Activated naive CD4-positive, alpha-beta T cell treated with anti-CD3 and anti-CD28 coated beads for 36 hours (primary cell): ENCODE measurements around the gene TMPRSS15. TPM values are rescaled to one million over a fixed set of nuclear protein-coding genes. Genes with fewer than 3 reads are reported as not detected.
"Not testable (repeated sequence)": the region's sequence is repeated elsewhere in the genome, so short reads cannot be mapped to it uniquely, and the experiment has no call there.

Experiments
- CTCF ChIA-PET: fragments of 350-600 bp; sonication (Branson Sonifier 250); formaldehyde crosslinking; loops from one replicate; lab custom pipeline; 2021; ENCODE audit warnings: antibody characterized with exemption; lab: Charles Lee
- DNase-seq: peaks from one replicate; pipeline ENCODE4 v3.0.0-alpha.2; 2020
- H3K27ac Mint-ChIP-seq: one replicate; pipeline ENCODE4 v1.8.0; 2021; ENCODE audit warnings: mild to moderate bottlenecking, mixed read lengths
- H3K27me3 Mint-ChIP-seq: one replicate; pipeline ENCODE4 v1.8.0; 2021; ENCODE audit warnings: low read depth, mixed read lengths
- H3K36me3 Mint-ChIP-seq: one replicate; pipeline ENCODE4 v1.8.0; 2021; ENCODE audit warnings: low read depth, mixed read lengths
- H3K4me1 Mint-ChIP-seq: one replicate; pipeline ENCODE4 v1.8.0; 2021; ENCODE audit warnings: low read depth, mixed read lengths
- H3K4me3 Mint-ChIP-seq: one replicate; pipeline ENCODE4 v1.8.0; 2021; ENCODE audit warnings: mild to moderate bottlenecking, moderate library complexity, mixed read lengths
- H3K9me3 Mint-ChIP-seq: one replicate; pipeline ENCODE4 v1.8.0; 2021; ENCODE audit warnings: mixed read lengths
- intact Hi-C: fragments of 100-400 bp; cut with micrococcal nuclease; formaldehyde crosslinking; loops from one replicate; pipeline ENCODE4 v1.15.1; 2023
- total RNA-seq, 2 experiments: library from RNA; stranded (reverse); gene quantifications; one replicate each; pipeline ENCODE4 v1.2.3, GENCODE V29; 2021

The TMPRSS15 gene
- total RNA-seq, 2 experiments from 2014 or later: not detected

DNA sequence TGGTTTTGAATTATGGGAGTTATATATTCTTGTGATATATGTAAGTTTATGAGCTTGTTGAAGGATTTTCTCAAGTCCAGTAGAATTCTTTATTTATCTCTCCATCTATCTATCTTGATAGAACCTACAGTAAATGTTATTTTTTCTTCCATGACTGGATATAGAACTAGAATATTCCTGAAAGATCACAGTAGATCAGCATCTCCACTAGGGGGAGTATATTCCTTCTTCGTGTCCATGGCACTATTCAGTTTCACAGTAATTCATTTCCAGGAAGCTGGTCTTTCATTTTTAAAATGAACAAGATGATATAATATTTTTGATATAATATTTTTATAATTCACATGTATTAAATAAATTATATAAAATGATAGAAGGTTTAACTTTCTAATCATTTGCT is 18.8 kb downstream of the TMPRSS15 start:
- Mint-ChIP-seq H3K9me3 (peaks cover under 1% of the 10 kb centered on the region), H3K4me3 (no peak overlapping the region), H3K36me3 (no peaks in the 10 kb centered on the region), H3K4me1 (no peaks in the 10 kb centered on the region), H3K27ac (no peak overlapping the region), H3K27me3 (no peaks in the 10 kb centered on the region)
- intact Hi-C loops: no loop called here
- CTCF ChIA-PET: interaction anchor here (0.9 kb wide), 1 partner anchor 12 kb away, joined by 4 read pairs; no protein-coding TSS in a partner anchor
- no peak for DNase-seq

DNA sequence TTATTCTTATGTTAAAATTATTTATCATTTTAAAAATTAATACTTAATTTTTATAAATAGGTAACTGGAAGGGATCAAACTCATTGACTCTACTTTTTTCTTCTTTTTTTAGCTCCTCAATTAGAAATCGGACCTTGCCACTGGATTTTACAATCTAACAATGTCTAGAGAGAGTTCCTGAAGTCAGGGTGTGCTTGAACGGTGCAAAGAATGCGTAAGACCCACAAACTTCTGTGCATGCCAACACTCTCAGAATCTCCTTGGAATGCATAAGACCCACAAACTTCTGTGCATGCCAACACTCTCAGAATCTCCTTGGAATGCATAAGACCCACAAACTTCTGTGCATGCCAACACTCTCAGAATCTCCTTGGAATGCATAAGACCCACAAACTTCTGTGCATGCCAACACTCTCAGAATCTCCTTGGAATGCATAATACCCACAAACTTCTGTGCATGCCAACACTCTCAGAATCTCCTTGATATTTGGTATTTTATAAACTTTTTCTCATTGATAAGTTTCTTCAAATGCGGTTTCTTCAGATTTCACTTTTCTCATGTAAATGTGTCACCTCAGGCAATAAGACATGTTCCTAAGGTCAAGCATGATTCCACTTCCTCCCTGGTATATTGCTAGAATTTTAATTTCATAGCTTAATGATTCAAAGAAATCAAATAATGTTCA is 20.5 kb downstream of the TMPRSS15 start:
- CTCF ChIA-PET, H3K27ac Mint-ChIP-seq, H3K36me3 Mint-ChIP-seq, H3K4me1 Mint-ChIP-seq, H3K9me3 Mint-ChIP-seq, DNase-seq, H3K4me3 Mint-ChIP-seq, H3K27me3 Mint-ChIP-seq, intact Hi-C loops: not testable (repeated sequence)

- H3K36me3 Mint-ChIP-seq: no peaks in the 10 kb centered on the region
- H3K27me3 Mint-ChIP-seq: no peaks in the 10 kb centered on the region
- CTCF ChIA-PET: no interaction called here
- intact Hi-C loops: no loop called here
- no peaks in the 10 kb centered on the region for H3K4me1 Mint-ChIP-seq
- H3K27ac Mint-ChIP-seq: no peak overlapping the region
- no peaks in the 10 kb centered on the region for H3K9me3 Mint-ChIP-seq
- no peak overlapping the region for H3K4me3 Mint-ChIP-seq
- DNase-seq: no peak
Observed at GRCh38 chr21:18382141-18382540, 21.4 kb downstream of the TMPRSS15 start.

DNA sequence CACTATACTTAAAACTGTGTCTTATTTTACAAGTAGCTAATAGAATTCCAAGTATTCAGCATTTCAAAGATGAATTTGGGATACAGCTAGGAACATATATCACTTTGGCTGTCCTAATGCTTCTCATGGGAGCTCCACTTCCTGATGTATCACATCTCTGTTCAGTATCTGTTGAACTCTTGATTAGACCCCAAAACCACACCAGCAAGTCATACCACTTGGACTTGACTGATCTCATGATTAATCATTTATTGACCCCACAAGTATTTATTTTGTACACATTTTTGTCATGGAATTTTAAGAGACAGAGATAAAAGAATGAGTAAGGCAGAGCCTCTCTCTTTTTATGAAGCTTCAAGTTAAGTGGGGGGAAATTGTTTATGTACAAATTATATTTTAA is 30.0 kb downstream of the TMPRSS15 start:
- intact Hi-C loops: no loop called here
- CTCF ChIA-PET: no interaction called here

GRCh38 chr21:18370301-18370700 is 33.3 kb downstream of the TMPRSS15 start:
- no peaks in the 10 kb centered on the region for H3K27me3 Mint-ChIP-seq
- no peaks in the 10 kb centered on the region for H3K36me3 Mint-ChIP-seq
- intact Hi-C loops: no loop called here
- no peak overlapping the region for H3K27ac Mint-ChIP-seq
- no peak for DNase-seq
- no peaks in the 10 kb centered on the region for H3K4me1 Mint-ChIP-seq
- no peaks in the 10 kb centered on the region for H3K9me3 Mint-ChIP-seq
- CTCF ChIA-PET: no interaction called here
- no peak overlapping the region for H3K4me3 Mint-ChIP-seq

More for the DNA sequence above, 30.0 kb downstream of the TMPRSS15 start:
- no peak for DNase-seq
- Mint-ChIP-seq H3K27ac (no peak overlapping the region), H3K4me1 (no peaks in the 10 kb centered on the region), H3K4me3 (no peak overlapping the region), H3K9me3 (no peaks in the 10 kb centered on the region), H3K36me3 (no peaks in the 10 kb centered on the region), H3K27me3 (no peaks in the 10 kb centered on the region)

DNA sequence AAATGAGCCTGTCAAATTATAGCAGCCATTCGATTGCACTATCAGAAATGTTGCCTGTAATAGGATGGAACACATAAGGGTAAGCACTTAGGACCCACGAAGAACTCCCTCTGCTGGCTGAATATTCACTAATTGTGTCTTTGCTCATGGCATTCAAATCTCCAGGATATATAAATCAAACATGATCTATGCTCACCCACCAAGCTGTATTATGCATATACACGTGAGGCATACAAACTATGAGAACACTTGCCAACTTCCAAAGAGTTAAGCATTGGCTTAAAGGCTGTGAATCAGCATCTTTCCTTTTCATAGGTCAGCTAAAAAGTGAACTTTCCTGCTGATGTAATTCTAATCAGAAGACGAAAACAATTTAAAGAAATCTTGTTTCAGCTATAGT is 34.5 kb downstream of the TMPRSS15 start:
- H3K4me3 Mint-ChIP-seq: no peak overlapping the region
- no peak for DNase-seq
- H3K36me3 Mint-ChIP-seq: no peaks in the 10 kb centered on the region
- H3K27me3 Mint-ChIP-seq: no peaks in the 10 kb centered on the region
- H3K27ac Mint-ChIP-seq: no peak overlapping the region
- CTCF ChIA-PET: no interaction called here
- H3K4me1 Mint-ChIP-seq: no peaks in the 10 kb centered on the region
- H3K9me3 Mint-ChIP-seq: no peaks in the 10 kb centered on the region
- intact Hi-C loops: loop anchor here (5.0 kb wide), 1 partner anchor 72 kb away; no protein-coding TSS in a partner anchor

DNA sequence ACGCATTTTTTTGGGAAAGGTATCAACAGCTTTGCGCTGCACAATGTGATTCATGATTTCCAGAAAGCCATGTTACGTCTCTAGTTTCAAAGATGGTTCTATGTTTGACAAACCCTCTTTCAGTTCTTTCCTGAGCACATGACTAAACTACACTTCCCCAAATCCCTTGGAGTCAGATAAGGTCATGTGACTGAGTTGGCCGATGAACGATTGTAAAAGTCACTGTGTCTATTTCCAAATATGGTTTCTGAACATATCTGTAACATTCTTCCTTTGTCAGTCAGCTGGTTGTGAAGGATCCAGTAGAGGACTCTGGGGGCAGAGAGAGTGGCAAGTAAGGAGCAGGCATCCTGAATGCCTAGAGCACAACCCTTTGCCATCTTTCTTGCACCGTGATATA is 35.4 kb downstream of the TMPRSS15 start:
- Mint-ChIP-seq H3K9me3 (no peaks in the 10 kb centered on the region), H3K36me3 (no peaks in the 10 kb centered on the region), H3K4me1 (no peaks in the 10 kb centered on the region), H3K27ac (no peak overlapping the region), H3K4me3 (no peak overlapping the region), H3K27me3 (no peaks in the 10 kb centered on the region)
- CTCF ChIA-PET: no interaction called here
- intact Hi-C loops: loop anchor here (5.0 kb wide), 1 partner anchor 71 kb away; no protein-coding TSS in a partner anchor
- DNase-seq: no peak

- DNase-seq: no peak
- no peaks in the 10 kb centered on the region for H3K36me3 Mint-ChIP-seq
- CTCF ChIA-PET: no interaction called here
- H3K4me3 Mint-ChIP-seq: no peak overlapping the region
- no peaks in the 10 kb centered on the region for H3K9me3 Mint-ChIP-seq
- intact Hi-C loops: no loop called here
- H3K4me1 Mint-ChIP-seq: no peaks in the 10 kb centered on the region
- no peaks in the 10 kb centered on the region for H3K27me3 Mint-ChIP-seq
- no peak overlapping the region for H3K27ac Mint-ChIP-seq
Observed at GRCh38 chr21:18356801-18357200, 46.8 kb downstream of the TMPRSS15 start.

GRCh38 chr21:18354947-18355346 is 48.6 kb downstream of the TMPRSS15 start:
- intact Hi-C loops: no loop called here
- DNase-seq: no peak
- Mint-ChIP-seq H3K9me3 (no peaks in the 10 kb centered on the region), H3K27ac (no peak overlapping the region), H3K4me1 (no peaks in the 10 kb centered on the region), H3K4me3 (no peak overlapping the region), H3K36me3 (no peaks in the 10 kb centered on the region), H3K27me3 (no peaks in the 10 kb centered on the region)
- CTCF ChIA-PET: no interaction called here

DNA sequence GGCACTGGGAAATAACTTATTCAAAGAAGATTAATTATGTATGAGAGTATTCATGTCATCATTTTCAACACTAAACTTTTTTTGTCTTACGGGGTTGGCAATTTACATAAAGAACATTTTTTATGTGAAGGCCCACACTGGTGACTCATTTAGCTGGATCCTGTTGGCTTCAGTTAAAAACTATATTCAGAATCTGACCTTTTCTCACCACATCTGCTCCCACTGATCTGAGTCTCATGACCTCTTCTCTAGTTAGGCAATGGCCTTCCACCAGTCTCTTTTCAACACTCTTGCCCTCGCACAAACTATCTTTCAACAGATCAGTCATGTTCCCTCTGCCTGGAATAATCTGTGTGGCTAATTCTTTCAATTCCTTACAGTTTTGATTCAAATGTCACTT is 53.4 kb downstream of the TMPRSS15 start:
- intact Hi-C loops: no loop called here
- CTCF ChIA-PET: no interaction called here
- no peak for DNase-seq
- Mint-ChIP-seq H3K27ac (no peak overlapping the region), H3K36me3 (no peaks in the 10 kb centered on the region), H3K4me1 (no peaks in the 10 kb centered on the region), H3K9me3 (no peaks in the 10 kb centered on the region), H3K4me3 (no peak overlapping the region), H3K27me3 (no peaks in the 10 kb centered on the region)

DNA sequence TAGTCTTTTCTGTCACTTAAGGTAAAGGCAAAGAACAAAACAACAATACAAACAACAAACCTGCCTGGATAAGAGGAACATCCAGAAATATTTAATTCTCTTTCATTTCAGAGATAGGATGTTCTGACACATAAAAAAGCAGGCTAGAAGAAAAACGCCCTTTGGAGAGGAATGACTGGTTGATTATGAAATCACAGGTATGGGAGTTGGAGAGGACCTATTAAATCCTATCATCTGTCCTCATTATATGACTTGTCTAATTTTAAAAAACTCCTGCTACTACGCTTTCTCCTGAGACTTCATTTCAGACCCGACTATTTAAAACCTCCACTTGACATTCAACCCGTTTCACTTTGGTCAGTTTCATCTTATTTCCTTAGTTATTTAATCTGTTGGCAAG is 54.1 kb downstream of the TMPRSS15 start:
- intact Hi-C loops: no loop called here
- DNase-seq: no peak
- Mint-ChIP-seq H3K4me3 (no peak overlapping the region), H3K9me3 (no peaks in the 10 kb centered on the region), H3K27ac (no peak overlapping the region), H3K27me3 (no peaks in the 10 kb centered on the region), H3K36me3 (no peaks in the 10 kb centered on the region), H3K4me1 (no peaks in the 10 kb centered on the region)
- CTCF ChIA-PET: no interaction called here

DNA sequence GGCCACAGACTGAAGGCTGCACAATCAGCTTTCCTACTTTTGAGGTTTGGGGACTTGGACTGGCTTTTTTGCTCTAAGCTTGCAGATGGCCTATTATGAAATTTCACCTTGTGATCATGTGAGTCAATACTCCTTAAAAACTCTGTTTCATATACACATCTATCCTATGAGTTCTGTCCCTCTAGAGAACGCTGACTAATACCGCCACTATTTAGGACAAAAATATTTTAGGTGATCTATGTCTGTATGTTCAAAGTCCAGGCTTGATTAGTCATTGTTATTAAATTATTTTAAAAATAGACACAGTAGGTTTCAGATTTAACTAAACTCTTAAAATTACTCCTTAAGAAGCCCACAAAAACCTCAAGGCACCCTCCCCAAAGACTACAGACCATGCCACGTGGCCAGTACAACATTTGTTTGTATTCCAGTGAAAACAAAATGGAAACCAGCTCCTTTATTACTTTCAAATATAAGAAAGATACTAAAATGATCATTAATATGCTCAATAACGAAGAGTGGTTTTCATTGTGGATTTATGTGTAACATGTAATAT is 63.1 kb downstream of the TMPRSS15 start:
- no peaks in the 10 kb centered on the region for H3K36me3 Mint-ChIP-seq

DNA sequence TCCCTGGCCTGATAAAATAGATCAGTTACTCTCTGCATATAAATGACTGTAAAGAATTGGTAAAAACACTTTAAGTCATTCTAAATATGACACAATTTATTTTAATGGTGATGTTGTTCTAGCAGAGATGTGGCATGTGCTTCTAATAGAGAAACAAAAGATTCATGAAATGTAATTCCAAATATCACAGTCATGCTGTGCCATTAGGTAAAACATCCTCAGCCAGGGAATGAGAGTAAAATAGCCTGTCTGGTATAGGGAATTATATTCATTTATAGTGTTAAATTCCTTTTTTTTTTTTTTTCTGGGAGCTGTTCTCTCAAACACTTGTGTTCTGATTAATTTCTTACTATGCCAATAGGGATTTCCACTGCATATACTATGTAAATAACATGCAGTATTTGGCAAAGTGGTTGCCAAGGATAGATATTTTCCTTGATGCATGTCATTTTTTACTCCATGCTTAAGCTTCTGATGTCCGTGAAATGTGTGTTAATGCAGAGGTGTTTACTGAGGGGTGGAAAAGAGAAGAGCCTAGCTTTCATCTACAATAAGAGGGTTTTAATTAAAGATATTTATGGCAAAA is 67.8 kb downstream of the TMPRSS15 start:
- DNase-seq: no peak
- H3K27ac Mint-ChIP-seq: no peak overlapping the region
- no peaks in the 10 kb centered on the region for H3K36me3 Mint-ChIP-seq
- intact Hi-C loops: no loop called here
- CTCF ChIA-PET: no interaction called here
- H3K4me3 Mint-ChIP-seq: no peak overlapping the region
- peaks cover 2% of the 10 kb centered on the region for H3K9me3 Mint-ChIP-seq
- no peaks in the 10 kb centered on the region for H3K4me1 Mint-ChIP-seq
- H3K27me3 Mint-ChIP-seq: no peaks in the 10 kb centered on the region

More for the DNA sequence above, 63.1 kb downstream of the TMPRSS15 start:
- H3K27me3 Mint-ChIP-seq: no peaks in the 10 kb centered on the region
- DNase-seq: no peak
- H3K9me3 Mint-ChIP-seq: no peaks in the 10 kb centered on the region
- no peaks in the 10 kb centered on the region for H3K4me1 Mint-ChIP-seq
- CTCF ChIA-PET: no interaction called here
- intact Hi-C loops: no loop called here
- H3K4me3 Mint-ChIP-seq: no peak overlapping the region
- no peak overlapping the region for H3K27ac Mint-ChIP-seq
